TTC549 (cell line): ENCODE data around the gene DGKD.
"Not testable (repeated sequence)": the region's sequence is repeated elsewhere in the genome, so short reads cannot be mapped to it uniquely, and the experiment has no call there.

Source experiments
- FAIRE-seq: peaks from 2 replicates; lab custom pipeline; 2012; peaks lifted over from hg19 to GRCh38; lab: Jason Lieb, UNC

DGKD gene

DNA sequence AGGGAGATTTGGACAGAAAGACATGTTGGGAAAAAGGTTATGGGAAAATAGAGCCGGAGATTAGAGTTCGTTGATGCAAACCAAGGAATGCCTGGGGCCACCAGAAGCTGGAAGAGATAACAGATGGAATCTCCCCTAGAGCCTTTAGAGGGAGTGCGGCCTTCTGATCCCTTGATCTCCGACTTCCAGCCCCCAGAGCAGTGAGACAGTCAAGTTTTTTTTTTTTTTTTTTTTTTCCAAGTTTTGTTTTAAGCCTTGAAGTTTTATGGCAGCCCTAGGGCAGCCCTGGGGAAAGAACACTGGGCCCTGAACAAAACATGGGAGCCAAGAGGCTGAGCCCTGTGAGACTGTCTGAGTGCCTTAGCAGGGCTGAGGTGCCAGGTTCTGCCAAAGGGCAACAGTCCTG lies 6.5 kb downstream of the DGKD start:
- no peak for FAIRE-seq

DNA sequence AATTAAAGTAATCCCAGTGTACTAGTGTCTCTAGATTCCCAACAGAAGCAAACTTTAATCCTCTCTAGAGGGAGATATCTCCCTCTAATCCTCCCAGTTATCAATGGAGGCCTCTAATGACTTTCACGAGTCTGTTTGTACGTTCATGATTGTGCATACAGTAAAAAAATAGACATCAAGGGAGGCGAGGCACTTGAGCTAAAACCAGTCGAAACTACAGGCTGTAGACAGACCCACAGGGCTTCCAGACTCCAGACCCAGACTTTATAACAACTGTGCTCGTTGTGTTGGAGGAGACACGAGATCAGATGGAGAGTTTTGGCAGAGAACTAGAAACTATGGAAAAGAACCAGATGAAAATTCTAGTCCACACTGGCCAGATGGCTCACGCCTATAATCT lies 7.0 kb downstream of the DGKD start:
- no peak for FAIRE-seq

DNA sequence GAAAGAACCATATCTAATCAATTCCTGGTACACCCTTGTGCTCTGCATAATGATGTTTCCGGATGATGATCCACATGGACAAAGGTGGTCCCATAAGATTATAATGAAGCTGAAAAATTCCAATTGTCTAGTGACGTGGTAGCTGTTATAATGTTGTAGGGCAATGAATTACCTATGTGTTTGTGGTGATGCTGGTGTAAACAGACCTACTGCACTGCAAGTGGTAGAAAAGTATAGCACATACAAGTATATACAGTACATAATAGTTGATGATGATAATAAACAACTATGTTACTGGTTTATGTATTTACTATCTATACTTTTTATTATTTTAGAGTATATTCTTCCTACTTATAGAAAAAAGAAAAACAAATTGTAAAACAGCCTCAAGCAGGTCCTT lies 8.4 kb downstream of the DGKD start:
- FAIRE-seq, result no peak

DNA sequence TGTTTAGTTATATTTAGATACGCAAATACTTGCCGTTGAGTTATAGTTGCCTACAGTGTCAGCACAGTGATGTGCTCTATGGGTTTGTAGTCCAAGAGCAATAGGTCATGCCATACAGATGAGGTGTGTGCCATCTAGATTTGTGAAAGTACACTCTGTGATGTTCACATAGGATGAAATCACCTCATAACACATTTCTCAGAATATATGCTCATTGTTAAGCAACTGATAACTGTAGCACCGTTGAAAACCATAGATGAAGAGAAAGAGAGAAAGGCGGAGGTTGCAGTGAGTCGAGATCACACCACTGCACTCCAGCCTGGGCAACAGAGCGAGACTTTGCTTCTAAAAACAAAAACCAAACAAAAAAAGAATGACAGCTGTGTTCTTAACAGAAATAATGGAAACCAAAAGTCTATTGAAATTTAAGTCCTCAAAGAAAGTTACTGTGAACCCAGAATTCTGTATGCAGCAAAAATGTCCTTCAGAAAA lies 9.5 kb downstream of the DGKD start:
- FAIRE-seq, result no peak

DNA sequence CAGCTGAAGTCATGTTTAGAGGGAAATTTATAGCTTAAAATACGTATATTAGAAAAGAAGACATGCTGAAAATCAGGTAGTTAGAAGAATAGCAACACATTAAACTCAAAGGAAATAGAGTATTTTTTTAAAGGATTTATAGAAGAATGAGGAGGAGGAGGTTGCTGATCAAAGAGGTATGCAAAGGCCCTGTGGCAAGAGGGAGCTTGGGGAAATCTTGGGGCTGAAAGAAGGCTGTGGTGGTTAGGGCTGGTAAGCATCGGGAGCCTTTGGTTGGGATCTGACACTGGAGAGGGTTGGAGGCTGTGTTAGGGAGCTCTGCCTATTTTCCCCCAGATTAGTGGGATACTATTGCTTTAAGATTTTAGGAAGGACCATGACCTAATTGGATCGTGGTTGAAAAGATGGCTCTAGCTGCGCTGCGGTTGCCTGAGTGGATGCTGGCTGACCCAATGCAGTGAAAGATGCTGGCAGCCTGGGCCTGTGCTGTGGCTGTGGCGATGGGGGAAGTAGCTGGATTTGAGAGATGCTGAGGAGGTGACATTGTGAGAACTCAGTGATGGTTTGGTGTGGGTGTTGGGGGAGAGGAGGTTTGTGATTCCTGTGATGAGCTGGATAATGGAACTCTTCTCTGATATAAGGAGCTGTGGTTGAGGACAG lies 11.7 kb downstream of the DGKD start:
- FAIRE-seq, result no peak

DNA sequence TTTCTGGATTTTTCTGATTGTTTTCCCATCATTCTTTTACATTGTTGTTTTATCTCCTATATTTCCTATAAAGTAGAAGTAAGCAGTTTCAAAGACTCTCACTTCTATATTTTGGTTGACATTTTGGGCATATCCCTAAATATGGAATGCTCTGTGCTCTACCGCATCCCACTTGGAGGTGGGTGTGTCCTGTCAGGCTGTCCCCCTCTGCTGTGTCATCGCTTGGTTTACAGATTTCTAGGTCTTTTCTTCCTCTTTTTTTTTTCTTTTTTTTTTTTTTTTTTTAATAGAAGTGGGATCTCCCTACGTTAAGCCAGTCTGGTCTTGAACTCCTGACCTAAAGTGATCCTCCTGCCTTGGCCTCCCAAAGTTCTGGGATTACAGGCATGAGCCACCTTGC lies 13.3 kb downstream of the DGKD start:
- FAIRE-seq, result no peak

DNA sequence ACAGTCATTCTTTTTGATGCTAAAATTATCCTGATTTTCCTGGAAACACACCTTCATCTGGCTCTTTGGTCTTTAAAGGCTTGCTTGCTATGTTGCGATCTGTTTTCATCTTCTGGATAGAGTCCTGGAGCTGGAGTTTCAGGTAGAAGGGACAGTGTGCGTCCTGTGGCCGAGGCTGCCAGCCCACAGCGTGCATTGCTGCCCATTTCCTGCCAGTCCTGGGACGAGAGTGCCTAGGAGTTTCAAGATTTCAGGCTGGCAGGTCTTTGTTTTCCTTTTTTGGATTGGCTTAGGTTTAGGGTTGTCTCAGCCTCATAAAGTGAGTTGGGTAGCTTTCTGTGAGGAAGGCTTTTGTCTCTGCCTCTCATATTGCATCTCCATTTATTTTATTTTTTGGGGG lies 14.5 kb downstream of the DGKD start:
- no peak for FAIRE-seq

DNA sequence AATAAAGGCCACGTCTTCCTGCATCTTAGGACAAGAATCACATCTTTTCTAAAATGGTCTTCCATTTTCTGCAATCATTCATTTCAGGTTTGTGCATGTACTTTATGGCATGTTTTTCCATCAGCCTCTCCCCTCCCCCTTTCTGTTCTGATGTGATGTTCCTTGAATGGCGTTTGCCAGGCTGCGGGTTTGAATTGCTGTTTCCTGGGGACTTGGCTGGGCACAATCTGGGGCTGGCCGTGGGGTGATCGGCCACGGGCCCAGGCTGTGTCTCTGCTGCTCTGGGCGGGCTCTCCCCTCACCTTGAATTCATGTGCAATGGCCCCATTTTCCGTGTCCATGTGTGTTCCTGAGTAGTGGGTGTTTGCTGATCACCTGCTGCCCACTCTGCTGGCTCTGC lies 15.2 kb downstream of the DGKD start:
- no peak for FAIRE-seq

DNA sequence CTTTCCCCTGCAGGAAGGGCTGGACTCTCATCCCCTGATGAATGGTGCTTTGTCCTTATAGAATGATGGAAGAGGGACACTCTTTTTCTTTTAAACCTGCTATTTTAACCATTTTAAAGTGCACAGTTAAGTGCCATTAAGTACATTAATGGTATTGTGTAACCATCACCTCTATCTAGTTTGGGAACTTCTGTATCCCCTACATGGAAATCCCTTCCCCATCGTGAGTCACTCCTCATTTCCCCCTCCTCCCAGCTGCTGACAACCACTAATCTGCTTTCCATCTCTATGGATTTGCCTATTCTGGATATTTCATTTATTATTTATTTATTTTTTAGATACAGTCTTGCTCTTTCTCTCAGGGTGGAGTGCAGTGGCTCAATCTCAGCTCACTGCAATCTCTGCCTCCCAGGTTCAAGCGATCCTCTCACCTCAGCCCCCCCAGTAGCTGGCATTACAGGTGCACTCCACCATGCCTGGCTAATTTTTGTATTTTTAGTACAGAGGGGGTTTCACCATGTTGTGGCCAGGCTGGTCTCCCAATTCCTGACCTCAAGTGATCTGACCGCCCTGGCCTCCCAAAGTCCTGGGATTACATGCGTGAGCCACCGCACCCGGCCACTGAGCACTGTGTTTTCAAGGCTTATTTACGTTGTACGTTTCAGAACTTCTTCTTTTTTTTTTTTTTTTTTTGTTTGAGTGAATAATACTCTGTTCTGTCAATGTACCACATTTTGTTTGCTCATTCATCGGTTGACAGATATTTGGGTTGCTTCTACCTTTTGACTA lies 15.8 kb downstream of the DGKD start:
- no peak for FAIRE-seq

DNA sequence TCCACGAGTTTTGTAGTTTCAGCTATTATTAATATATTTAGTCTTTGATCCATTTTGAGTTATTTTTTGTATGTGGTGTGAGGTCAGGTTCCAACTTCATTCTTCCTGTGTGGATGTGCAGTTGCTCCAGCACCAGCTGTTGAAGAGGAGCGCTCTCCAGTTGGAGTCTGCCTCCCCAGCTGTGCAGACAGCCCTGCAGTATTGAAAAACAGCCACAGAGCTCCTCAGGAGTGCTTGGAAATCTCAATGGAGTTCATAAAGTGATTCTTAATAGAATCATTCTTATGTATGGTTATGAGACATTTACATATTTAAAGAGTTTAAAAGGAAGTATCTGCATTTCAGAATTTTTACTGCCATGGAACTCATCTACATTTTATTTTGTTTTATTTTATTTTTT lies 17.3 kb downstream of the DGKD start:
- no peak for FAIRE-seq

DNA sequence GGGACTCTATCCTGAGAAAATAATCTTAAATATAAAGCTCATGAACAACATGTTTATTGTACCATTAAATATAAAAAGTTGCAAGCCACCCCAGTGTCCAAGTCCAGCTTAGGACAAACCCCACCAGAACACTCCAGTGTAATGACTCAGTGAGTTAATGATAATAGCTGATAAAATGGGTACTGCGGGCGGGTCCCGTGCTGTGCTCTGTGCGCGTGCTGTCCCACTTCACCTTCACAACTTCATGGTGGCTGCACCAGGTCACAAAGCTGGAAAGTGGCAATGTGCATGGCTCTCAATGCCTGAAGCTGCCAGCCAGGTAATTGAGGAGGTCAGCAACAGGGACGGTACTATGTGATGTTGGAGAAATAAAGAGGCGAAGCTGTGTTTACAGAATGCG lies 18.6 kb downstream of the DGKD start:
- FAIRE-seq, result no peak

DNA sequence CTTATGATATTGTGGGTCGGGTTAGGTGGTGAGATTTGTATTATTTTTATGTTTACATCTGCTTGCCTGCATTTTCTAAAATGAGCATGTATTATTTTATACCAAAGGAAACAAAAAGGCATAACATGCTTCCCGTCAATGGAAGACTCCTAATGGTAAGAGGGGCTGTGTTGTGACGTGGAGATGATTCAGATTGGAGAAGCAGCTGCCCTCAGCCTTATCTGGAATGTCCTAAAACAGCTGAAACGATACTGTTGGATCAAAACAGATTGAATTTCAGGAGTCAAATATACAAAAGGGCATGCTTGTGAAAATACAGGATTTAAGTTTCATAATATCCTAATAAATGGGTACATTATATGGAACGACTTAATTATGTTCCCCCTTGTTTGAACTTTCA lies 19.0 kb downstream of the DGKD start:
- FAIRE-seq, result no peak

DNA sequence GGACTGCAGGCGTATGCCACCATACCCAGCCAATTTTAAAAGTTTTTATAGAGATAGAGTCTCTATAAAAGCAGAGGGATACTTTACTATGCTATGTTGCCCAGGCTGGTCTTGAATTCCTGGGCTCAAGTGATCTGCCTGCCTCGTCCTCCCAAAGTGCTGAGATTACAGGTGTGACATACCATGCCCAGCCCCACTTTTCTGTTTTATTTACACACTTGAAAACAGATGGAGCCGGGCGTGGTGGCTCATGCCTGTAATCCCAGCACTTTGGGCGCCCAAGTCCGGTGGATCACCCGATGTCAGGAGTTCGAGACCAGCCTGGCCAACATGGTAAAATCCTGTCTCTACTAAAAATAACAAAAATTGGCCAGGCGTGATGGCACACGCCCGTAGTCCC lies 20.5 kb downstream of the DGKD start:
- FAIRE-seq, result not testable (repeated sequence)

DNA sequence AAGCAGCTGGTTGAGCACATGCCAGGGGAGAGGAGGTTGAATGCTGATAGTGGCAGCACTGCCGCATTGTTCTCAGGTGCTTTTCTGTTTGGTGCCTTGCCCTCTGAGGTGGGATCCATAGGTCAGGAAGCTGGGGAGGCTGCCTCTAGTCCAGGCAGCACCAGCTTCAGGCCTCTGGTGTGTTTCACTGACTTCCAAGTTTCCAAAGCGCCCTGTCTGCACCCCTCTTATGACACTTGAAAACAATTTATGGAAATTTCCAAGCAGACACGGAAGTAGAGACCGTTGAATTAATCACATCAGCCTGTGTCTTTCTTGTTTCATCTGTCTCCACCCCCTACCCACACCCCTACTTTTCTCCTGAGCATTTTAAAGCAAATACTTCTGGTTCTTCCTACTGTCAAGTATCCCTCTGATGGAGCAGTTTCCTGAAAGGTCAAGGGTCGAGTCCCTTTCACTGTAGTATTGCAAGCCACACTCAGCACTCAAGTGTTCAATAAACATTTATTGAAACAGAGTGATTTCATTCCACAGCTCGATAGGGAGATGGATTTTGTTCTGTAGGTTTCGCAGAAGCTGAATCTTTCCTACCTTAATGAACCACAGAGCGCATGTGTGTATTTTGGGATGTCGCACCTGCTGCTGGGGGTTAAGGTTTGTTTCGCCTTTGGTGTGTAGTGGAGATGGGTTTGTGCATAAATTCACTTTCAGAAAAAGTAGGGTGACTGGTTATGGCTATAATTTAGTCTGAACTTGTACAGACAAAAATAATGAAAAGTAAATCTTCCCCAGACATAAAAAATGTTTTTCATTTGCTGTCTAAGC lies 21.4 kb downstream of the DGKD start:
- FAIRE-seq, result no peak

DNA sequence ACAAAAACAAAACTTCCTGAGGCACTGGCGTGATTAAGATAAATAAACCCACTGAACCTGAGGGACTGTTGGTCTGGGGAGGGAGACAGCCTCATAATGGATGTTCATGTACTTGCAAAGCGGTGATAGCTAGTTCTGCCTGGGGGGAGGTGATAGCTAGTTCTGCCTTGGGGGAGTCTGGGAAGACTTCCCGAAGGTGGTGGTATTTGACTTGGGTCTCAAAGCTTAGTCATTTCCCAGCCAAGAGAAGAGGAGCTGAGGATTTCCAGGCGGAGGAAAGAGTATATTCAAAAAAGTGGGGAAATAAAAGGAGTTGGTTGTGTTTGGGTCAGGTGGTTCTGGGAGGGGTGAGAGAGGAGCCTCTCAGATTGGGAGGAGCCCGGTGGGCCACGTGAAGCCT lies 24.7 kb downstream of the DGKD start:
- no peak for FAIRE-seq

DNA sequence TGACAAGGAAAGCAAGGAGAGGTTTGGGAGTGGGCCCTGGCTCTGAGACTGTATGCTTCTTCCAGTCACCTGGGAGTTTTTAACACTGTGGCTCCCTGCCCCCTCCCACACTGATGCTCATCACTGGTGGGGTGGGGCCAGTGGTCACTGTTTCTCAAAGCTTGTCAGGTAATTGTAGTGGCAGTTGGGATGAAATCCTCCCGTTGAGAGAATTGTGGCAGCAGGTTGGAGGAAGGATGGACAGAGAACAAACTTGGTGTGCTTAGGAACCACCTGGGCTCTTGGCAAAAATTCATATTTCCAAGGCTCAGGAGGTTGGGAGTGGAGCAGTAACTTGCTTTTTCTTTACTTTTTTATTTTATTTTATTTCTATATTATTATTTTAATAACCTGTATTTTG lies 25.1 kb downstream of the DGKD start:
- FAIRE-seq, result no peak

DNA sequence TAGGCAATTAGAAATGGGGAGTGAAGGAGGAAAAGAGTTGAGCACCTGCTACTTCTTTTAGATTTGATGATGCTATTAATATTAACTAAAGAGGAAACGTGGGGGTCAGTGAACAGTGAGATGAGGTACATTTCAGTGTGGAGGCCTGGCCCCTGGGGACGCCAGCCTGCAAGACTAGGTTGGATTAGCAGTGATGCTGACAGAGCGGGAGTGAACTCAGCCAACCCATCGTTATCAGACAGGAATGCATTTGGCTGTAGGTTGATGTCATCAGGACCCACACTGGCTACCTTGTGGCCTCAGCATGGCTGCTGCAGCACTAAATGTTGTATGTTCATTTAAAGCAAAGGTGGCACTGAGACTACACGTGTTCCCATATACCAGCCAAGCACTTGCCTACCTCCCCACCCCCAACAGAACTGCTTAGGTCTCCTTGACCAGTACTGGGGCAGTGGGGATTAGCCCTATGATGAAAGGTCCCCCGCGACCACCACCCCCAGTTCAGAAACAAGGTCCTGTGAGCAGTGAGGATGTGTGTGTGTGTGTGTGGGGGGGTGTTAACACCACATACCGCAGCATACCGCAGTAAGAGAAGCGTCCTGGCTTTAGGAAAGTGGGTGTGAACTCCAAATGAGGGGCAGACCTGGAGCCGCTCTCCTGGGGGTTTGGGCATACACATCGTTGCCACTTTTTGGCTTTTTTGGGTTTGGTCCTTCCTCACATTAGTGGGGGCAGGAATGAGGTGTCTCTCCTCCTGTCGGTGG lies 26.0 kb downstream of the DGKD start:
- FAIRE-seq, result no peak

DNA sequence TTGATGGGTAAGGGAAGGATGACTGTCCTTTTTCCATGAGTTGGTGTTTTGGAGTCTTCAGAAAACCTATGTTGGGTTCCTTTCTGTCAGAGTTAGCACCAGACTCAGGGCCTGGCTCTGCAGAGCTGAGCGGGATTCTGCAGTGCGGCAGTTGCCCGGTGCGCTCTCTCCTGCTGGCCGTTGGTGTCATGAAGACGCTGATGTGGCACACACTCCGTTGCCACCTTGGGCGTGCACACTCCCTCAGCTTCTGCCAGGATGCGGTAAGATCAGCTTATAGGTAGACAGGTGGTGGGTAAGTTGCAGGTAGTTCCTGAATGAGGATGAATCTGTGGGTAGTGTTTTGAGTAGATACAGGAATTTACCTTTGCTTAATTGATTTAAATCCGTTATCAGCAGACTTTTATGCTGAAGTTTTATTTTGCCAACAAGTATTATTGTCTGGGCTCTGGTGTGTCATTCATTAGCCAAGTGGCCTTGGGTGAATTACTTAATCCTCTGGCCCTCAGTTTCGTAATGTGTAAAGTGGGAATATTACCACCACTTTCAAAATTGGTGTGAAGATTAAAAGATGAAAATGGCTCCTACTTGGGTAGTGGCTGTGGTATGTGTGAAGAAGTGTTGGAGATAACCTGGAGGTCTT lies 26.8 kb downstream of the DGKD start:
- no peak for FAIRE-seq

DNA sequence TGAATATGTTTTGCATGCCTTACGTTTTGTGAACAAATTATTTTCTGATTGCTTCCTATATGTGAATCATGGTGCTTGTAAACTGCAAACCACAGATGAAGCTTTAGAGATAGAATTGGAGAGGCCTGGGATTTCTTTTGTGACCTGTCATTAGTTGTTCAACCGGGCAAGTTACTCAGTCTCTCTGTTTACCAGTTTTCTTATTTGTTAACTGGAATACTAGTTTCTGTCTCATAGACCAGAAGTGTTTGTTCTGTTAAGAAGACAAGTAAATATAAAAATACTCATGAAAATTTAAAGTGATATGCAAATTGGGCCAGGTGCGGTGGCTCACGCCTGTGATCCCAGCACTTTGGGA lies 27.3 kb downstream of the DGKD start:
- no peak for FAIRE-seq

DNA sequence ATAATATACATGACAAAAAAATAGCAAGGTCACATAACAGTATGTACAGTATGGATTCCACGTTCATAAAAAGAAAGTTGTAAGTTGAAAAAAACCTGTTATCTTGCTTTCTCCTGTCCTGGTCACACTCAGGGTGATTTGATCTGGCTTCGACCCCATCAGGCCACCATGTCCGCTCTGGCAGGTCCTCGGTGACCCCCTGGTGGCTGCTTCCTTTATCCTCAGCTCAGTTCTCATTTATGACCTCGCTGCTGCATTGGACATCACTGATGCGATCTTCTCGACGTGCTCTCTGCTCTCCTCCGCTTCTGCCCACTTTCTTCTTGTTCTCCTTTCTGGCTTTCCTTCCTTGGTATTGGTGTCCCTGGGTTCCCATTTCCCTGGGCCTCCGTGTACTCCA lies 29.7 kb downstream of the DGKD start:
- FAIRE-seq, result no peak

DNA sequence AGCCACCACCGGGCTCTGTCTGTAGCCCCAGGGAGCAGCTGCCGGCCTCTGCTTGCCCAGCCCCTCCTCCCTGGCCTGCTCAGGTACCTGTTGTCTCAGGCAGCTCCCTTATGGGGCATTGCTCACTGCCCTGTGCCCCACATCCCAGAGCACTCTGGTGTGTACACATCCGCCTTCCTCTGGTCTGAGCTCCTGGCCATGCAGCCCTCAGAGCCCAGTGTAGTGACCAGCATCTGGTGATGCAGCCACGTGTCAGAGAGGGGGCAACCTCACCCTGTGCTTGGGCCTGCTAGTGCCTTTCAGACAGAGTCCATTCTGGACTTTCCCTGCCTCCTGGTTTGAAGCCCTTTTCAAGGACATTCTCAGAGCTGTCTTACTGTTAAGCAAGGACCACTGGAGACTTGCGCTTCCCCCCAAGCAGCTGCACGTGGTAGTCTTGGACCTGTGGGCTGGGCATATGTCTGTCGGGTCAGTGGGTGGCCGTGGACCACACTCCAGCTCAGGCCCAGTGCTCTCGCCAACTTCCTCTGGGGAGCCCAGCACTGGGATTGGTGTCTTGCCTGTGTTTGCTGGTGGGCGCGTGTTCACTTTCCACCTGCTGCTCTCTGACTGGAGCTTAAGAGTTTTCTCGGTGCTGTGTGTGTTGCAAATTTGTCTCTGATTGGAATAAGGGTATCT lies 30.7 kb downstream of the DGKD start:
- FAIRE-seq, result no peak
